Measurements from ENCODE around the gene GUCD1.
A peak's percentile ranks its signal among the peaks of the same experiment; 100 is the strongest.

The GUCD1 gene

GRCh38 chr22:24504956-24505736, 49.8 kb downstream of the GUCD1 start:
- H3K4me3 ChIP-seq (ENCODE audit: low read length) = no peak overlapping the region
- DNase-seq (ENCODE audit: low read depth) = no peak
- TF ChIP-seq CTCF (IDR thresholded peaks at IDR 0.05; ENCODE audit: insufficient read depth, low read depth, low read length, missing control alignments) = no peak

- no peak for DNase-seq (ENCODE audit: low read depth)
- no peak overlapping the region for H3K4me3 ChIP-seq (ENCODE audit: low read length)
- TF ChIP-seq CTCF (IDR thresholded peaks at IDR 0.05; ENCODE audit: insufficient read depth, low read depth, low read length, missing control alignments) = no peak
Measured at GRCh38 chr22:24504540-24504939, 50.4 kb downstream of the GUCD1 start.

- no peak for TF ChIP-seq CTCF (IDR thresholded peaks at IDR 0.05; ENCODE audit: insufficient read depth, low read depth, low read length, missing control alignments)
Measured at GRCh38 chr22:24503843-24504338, 51.0 kb downstream of the GUCD1 start.

GRCh38 chr22:24503137-24503842, 51.6 kb downstream of the GUCD1 start:
- peak; percentile 52 for TF ChIP-seq CTCF (IDR thresholded peaks at IDR 0.05; ENCODE audit: insufficient read depth, low read depth, low read length, missing control alignments)
- peak; percentile 50 for DNase-seq (ENCODE audit: low read depth)
- H3K4me3 ChIP-seq (ENCODE audit: low read length) = no peak overlapping the region

More at GRCh38 chr22:24503843-24504338, 51.0 kb downstream of the GUCD1 start:
- DNase-seq (ENCODE audit: low read depth) = no peak
- no peak overlapping the region for H3K4me3 ChIP-seq (ENCODE audit: low read length)

- H3K4me3 ChIP-seq (ENCODE audit: low read length) = no peak overlapping the region
- DNase-seq (ENCODE audit: low read depth) = no peak
- no peak for TF ChIP-seq CTCF (IDR thresholded peaks at IDR 0.05; ENCODE audit: insufficient read depth, low read depth, low read length, missing control alignments)
Measured at GRCh38 chr22:24502541-24502940, 52.4 kb downstream of the GUCD1 start.

GRCh38 chr22:24502034-24502433, 52.9 kb downstream of the GUCD1 start:
- H3K4me3 ChIP-seq (ENCODE audit: low read length) = no peak overlapping the region
- no peak for DNase-seq (ENCODE audit: low read depth)
- TF ChIP-seq CTCF (IDR thresholded peaks at IDR 0.05; ENCODE audit: insufficient read depth, low read depth, low read length, missing control alignments) = no peak

All from epithelial cell of esophagus (primary cell).